IPS DF 6.9 (cell line): ENCODE data around the gene CELF2.

Experiments
- DNase-seq: peaks from one replicate; pipeline ENCODE4 v3.0.0-alpha.2; 2013; ENCODE audit warnings: low read depth, low spot score
- H3K27ac ChIP-seq: one replicate; pipeline ENCODE4 v1.5.1; 2013; ENCODE audit warnings: low read length, control low read depth
- H3K27me3 ChIP-seq: 2 replicates; pipeline ENCODE4 v1.6.1; 2013; ENCODE audit warnings: mild to moderate bottlenecking, low read length; ENCODE audit not compliant: control insufficient read depth, insufficient read depth
- H3K36me3 ChIP-seq: 2 replicates; pipeline ENCODE4 v1.6.1; 2013; ENCODE audit warnings: low read length; ENCODE audit not compliant: control insufficient read depth, insufficient read depth
- H3K4me1 ChIP-seq: 2 replicates; pipeline ENCODE4 v1.6.1; 2013; ENCODE audit warnings: low read length; ENCODE audit not compliant: control insufficient read depth, insufficient read depth
- H3K4me3 ChIP-seq: 2 replicates; pipeline ENCODE4 v1.5.1; 2013; ENCODE audit warnings: mild to moderate bottlenecking, low read length
- H3K9me3 ChIP-seq: 2 replicates; pipeline ENCODE4 v1.6.1; 2013; ENCODE audit warnings: low read length, inconsistent platforms; ENCODE audit not compliant: control insufficient read depth, insufficient read depth
- WGBS: extraction: QIAGEN DNeasy Blood & Tissue Kit; methylation state at CpG from one replicate; pipeline ENCODE4 v1.1.7; 2013; ENCODE audit warnings: mixed read lengths, missing lambda C conversion rate; ENCODE audit not compliant: insufficient read length, insufficient coverage; 5-methylcytosine and 5-hydroxymethylcytosine counted together

CELF2 gene

DNA sequence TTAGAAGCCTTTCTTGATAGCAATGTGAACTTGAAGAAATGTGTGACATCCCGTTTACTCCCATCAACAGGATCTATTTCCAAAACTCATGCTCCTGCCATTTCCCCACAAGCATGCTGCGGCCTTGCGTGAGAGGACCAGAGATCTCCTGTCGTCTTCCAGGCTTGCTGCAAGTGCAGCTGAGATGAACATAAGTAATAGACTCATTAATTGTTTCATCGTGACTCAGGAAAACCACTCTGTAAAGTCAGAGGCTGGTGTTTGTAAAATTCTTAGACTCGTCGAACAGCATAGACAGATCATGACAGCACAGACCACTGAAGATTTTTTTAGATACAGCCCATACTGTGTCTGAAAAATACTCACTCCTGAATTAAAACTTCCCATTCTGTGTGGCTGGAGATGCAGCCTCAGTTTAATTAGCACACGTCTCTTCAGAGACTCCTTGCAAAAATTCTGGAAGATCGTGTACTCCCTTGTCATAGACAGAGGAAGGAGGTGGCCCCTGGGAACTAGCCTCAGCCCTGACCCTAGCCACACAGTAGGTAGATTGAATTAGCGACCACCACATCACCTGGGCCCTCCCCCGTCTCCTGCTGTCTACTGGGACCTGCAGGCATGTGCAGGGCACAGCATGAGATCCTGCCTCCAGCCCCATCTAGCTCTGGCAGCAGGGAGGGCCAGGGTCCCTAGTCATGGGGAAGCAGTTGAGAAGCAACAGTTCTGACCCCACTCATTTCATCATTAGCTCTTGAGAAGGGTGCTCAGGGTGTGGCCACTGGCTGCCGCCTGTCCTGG, 226.0 kb downstream of the CELF2 start:
- no peaks in the 10 kb centered on the region for H3K4me1 ChIP-seq
- no peak overlapping the region for H3K4me3 ChIP-seq
- no CpG with 5 or more reads among the region's 12 CpGs for WGBS
- no peaks in the 10 kb centered on the region for H3K27me3 ChIP-seq
- DNase-seq: no peak
- no peaks in the 10 kb centered on the region for H3K36me3 ChIP-seq
- H3K9me3 ChIP-seq: no peaks in the 10 kb centered on the region
- H3K27ac ChIP-seq: no peak overlapping the region

DNA sequence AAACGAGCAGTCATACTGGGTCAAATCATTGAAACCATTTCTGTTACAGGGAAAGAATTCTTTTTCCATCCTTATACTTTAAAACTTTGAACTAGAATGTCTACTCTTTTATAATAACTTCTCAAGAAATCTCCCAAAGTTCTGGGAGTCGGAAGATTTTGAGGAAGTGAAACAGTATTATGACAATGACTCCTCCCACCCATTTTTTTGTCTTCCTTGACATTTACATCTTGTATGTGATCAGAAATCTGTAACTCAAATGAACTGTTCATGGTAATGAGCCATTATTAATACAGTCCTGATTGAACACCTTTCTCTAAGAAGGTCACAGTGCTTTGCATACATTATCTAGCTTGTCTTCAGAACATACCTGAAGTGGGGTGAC, 227.4 kb downstream of the CELF2 start:
- WGBS: no CpG with 5 or more reads among the region's 2 CpGs
- peaks cover 2% of the 10 kb centered on the region; the same call in 1 of the 2 replicates for H3K4me1 ChIP-seq
- DNase-seq: no peak
- no peaks in the 10 kb centered on the region for H3K36me3 ChIP-seq
- H3K9me3 ChIP-seq: no peaks in the 10 kb centered on the region
- H3K27ac ChIP-seq: no peak overlapping the region
- H3K27me3 ChIP-seq: no peaks in the 10 kb centered on the region
- H3K4me3 ChIP-seq: no peak overlapping the region

DNA sequence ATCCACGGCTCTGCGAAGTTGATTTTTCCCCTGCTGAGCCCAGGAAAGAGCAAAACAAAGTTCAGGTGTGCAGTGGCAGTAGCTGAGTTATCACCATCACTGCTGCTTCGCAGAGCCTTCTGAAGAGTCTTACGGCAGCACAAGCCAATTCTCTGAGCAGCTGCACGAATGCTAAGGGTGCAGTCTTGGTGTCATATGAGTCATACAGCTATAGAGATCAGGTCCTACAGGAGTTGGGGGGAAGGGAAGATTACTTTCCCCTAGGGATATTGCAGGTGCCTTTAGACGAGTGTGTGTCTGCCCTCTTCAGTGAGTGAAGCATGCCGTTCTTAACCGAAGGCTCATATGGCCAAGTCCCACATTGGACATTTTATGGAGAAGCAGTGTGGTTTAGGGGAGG, 227.8 kb downstream of the CELF2 start:
- DNase-seq: no peak
- no CpG with 5 or more reads among the region's 8 CpGs for WGBS
- no peak overlapping the region for H3K27ac ChIP-seq

GRCh38 chr10:11245981-11246590, 228.4 kb downstream of the CELF2 start:
- no peaks in the 10 kb centered on the region for H3K9me3 ChIP-seq
- no peaks in the 10 kb centered on the region for H3K36me3 ChIP-seq
- peaks cover 2% of the 10 kb centered on the region; the same call in 1 of the 2 replicates for H3K4me1 ChIP-seq
- WGBS: no CpG with 5 or more reads among the region's 9 CpGs
- H3K4me3 ChIP-seq: no peak overlapping the region
- H3K27me3 ChIP-seq: no peaks in the 10 kb centered on the region
- no peak overlapping the region for H3K27ac ChIP-seq
- no peak for DNase-seq

More for the DNA sequence above, 227.8 kb downstream of the CELF2 start:
- Histone ChIP-seq H3K4me3 (no peak overlapping the region), H3K9me3 (no peaks in the 10 kb centered on the region), H3K36me3 (no peaks in the 10 kb centered on the region), H3K27me3 (no peaks in the 10 kb centered on the region), H3K4me1 (peaks cover 2% of the 10 kb centered on the region; the same call in 1 of the 2 replicates)

GRCh38 chr10:11246752-11247467, 229.2 kb downstream of the CELF2 start:
- H3K9me3 ChIP-seq: no peaks in the 10 kb centered on the region
- no peaks in the 10 kb centered on the region for H3K27me3 ChIP-seq
- H3K4me3 ChIP-seq: no peak overlapping the region
- H3K36me3 ChIP-seq: no peaks in the 10 kb centered on the region
- H3K27ac ChIP-seq: no peak overlapping the region
- peaks cover 2% of the 10 kb centered on the region; the same call in 1 of the 2 replicates for H3K4me1 ChIP-seq
- no CpG with 5 or more reads among the region's 24 CpGs for WGBS
- DNase-seq: no peak

DNA sequence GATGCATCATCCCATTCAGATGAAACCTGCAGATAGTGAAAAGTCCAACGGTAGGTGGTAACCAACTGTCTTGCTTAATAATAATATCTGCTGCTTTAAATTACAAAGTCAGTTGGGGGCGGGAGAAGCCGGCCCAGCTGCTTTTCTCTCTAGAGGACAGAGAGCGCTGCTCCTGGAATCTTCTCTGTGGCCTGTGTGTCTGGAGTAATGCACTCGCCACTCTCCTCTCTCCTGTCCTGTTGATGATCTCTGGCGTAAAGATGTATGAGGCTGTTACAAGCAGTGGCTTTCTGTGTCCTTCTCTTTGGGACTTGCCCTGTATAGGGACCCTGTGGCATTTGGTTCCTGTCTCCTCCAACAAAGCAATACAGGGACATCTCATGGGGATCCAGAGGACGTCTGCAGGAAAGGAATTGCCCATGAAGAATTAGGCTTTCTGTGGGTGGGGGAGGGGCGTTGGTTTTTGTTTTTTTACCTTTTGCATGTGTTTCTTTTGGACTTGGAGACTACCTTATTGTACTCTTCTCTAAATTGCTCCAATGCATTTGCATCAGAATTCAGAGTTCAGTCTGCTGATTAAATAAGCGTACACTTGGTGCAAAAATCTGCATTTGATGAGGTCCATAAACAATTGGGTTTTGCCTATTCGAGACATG, 231.6 kb downstream of the CELF2 start:
- H3K36me3 ChIP-seq: no peaks in the 10 kb centered on the region
- H3K27me3 ChIP-seq: no peaks in the 10 kb centered on the region
- H3K4me1 ChIP-seq: peaks cover 2% of the 10 kb centered on the region; the same call in 1 of the 2 replicates
- H3K9me3 ChIP-seq: no peaks in the 10 kb centered on the region
- no CpG with 5 or more reads among the region's 10 CpGs for WGBS
- no peak overlapping the region for H3K4me3 ChIP-seq
- DNase-seq: no peak
- no peak overlapping the region for H3K27ac ChIP-seq

DNA sequence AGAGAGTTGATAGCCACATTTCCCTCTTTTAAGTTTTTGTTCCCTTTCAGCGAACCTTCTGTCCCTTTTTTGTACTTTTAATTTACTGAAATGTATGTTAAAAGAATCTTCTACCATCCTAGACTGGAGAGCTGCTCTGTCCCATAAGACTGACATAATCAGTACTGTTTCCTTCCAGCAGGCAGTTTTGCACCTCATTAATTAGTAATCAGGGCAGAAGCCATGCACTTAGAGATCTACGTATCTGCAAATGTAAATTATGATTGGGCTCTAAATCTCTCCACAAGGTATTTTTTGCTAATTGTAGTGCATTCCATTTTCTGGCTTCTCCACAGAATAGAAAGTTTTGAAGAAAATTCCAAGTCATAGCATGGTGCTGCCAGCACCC, 232.1 kb downstream of the CELF2 start:
- WGBS: no CpG with 5 or more reads among the region's 2 CpGs
- Histone ChIP-seq H3K27me3 (no peaks in the 10 kb centered on the region), H3K4me3 (no peak overlapping the region), H3K27ac (no peak overlapping the region), H3K9me3 (no peaks in the 10 kb centered on the region), H3K36me3 (no peaks in the 10 kb centered on the region), H3K4me1 (peaks cover 2% of the 10 kb centered on the region; the same call in 1 of the 2 replicates)
- DNase-seq: no peak

DNA sequence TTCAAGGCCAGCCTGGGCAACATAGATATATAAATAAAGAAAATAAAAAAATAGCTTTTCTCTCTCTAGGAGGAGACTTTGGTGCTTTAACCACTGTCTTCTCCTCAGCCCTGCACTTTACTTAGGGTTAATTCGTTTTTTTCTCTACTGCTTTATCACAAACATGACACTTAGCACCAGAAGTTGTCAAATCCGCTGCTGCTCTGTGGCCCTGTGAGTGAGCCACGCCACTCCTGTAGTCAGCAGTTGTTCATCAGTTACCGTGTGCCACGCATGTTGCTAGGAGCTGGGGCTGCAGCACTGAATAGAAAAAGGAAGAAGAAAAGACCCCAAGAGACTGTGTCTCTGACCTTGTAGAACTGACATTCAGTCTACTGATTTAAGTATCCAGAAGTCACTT, 232.6 kb downstream of the CELF2 start:
- no peak overlapping the region for H3K4me3 ChIP-seq
- no peak for DNase-seq
- H3K9me3 ChIP-seq: no peaks in the 10 kb centered on the region
- no CpG with 5 or more reads among the region's 5 CpGs for WGBS
- no peaks in the 10 kb centered on the region for H3K36me3 ChIP-seq
- H3K27ac ChIP-seq: no peak overlapping the region
- no peaks in the 10 kb centered on the region for H3K27me3 ChIP-seq
- H3K4me1 ChIP-seq: peaks cover 2% of the 10 kb centered on the region; the same call in 1 of the 2 replicates

GRCh38 chr10:11252887-11253286, 235.2 kb downstream of the CELF2 start:
- DNase-seq: no peak
- Histone ChIP-seq H3K4me1 (peaks cover 2% of the 10 kb centered on the region; the same call in 1 of the 2 replicates), H3K27me3 (no peaks in the 10 kb centered on the region), H3K4me3 (no peak overlapping the region), H3K27ac (no peak overlapping the region), H3K9me3 (no peaks in the 10 kb centered on the region), H3K36me3 (no peaks in the 10 kb centered on the region)
- no CpG with 5 or more reads among the region's 7 CpGs for WGBS

DNA sequence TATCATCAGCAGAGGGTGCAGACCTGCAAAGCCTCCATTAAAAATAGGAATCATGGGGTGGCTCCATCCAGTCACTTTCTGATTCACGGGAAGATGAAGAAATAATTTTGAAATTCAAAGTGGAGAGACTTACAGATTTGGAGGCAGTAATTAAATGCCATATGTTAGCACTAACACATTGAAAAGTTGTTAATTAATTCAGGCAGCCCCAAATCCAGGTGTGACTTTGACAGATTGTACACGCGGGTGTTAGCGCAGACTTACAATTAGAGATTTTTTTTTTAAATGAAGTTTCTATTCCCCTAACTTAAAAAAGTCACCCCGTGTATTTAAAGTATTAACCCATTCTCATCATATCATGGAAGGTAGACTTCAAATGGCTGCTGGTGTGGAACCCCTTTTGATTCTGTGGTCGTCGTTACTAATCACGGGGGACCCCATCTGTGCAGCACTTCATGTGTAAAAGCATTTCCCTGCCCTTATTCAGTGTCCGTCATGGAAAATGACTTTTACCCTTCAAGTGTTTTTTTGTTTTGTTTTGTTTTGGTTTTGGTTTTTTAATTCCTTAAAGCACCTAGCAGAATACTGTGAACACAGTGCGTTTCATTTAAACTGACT, 235.8 kb downstream of the CELF2 start:
- Histone ChIP-seq H3K36me3 (no peaks in the 10 kb centered on the region), H3K4me1 (peaks cover 2% of the 10 kb centered on the region; the same call in 1 of the 2 replicates), H3K27me3 (no peaks in the 10 kb centered on the region)

More for the DNA sequence above, 235.8 kb downstream of the CELF2 start:
- no CpG with 5 or more reads among the region's 10 CpGs for WGBS
- DNase-seq: no peak
- Histone ChIP-seq H3K27ac (no peak overlapping the region), H3K4me3 (no peak overlapping the region), H3K9me3 (no peaks in the 10 kb centered on the region)
